ENCODE results near the gene LAMTOR5.

DNA sequence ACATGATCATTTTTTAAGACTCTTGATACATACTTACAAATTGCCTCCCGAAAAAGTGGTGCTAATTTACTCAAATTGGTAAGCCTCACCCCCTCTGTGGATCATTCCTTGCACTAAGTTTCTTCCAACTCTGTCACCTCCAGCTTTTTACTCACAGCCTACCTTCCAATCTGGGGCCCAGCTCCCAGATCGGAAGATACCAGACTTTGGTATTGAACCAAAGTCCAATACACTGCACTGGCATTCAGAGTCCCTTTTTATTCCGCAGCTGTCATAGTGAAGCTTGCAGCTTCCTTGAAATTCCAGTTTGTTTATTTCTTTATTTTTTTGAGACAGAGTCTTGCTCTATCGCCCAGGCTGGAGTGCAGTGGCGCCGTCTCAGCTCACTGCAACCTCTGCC lies 1.8 kb upstream of the LAMTOR5 start:
- TF ChIP-seq, protein P1, sequence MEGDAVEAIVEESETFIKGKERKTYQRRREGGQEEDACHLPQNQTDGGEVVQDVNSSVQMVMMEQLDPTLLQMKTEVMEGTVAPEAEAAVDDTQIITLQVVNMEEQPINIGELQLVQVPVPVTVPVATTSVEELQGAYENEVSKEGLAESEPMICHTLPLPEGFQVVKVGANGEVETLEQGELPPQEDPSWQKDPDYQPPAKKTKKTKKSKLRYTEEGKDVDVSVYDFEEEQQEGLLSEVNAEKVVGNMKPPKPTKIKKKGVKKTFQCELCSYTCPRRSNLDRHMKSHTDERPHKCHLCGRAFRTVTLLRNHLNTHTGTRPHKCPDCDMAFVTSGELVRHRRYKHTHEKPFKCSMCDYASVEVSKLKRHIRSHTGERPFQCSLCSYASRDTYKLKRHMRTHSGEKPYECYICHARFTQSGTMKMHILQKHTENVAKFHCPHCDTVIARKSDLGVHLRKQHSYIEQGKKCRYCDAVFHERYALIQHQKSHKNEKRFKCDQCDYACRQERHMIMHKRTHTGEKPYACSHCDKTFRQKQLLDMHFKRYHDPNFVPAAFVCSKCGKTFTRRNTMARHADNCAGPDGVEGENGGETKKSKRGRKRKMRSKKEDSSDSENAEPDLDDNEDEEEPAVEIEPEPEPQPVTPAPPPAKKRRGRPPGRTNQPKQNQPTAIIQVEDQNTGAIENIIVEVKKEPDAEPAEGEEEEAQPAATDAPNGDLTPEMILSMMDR (IDR thresholded peaks at IDR 0.05; ENCODE audit: low read depth, low read length, poor library complexity, severe bottlenecking): no peak
- no peak for TF ChIP-seq EZH2phosphoT487 (IDR thresholded peaks at IDR 0.05; ENCODE audit: borderline replicate concordance, low read length)

All from DOHH2 (cell line).